Ovary (tissue), 3 donors: ENCODE results near the gene MAD1L1.
"Not testable (repeated sequence)": the region's sequence is repeated elsewhere in the genome, so short reads cannot be mapped to it uniquely, and the experiment has no call there.

Experiments
- CTCF ChIP-seq, 3 donors: fragments of 450-650 bp in 2 of 3; fragments of 200-600 bp in 1 of 3; IDR thresholded peaks; one replicate each; pipeline versions ENCODE4 v1.5.1 to v1.8.0; 2016 to 2022; ENCODE audit warnings: antibody characterized with exemption in 3 of 3, mild to moderate bottlenecking in 1 of 3
- POLR2A ChIP-seq: fragments of 450-650 bp; IDR thresholded peaks from one replicate; pipeline ENCODE4 v1.6.1; 2017; ENCODE audit warnings: antibody characterized with exemption, mild to moderate bottlenecking, moderate library complexity
- donor health status: DM: no; HTN: no; CAD: no.

- TF ChIP-seq CTCF (IDR thresholded peaks at IDR 0.05); POLR2A: not testable (repeated sequence)
Measured at GRCh38 chr7:1826931-1827330, 405.8 kb downstream of the MAD1L1 start.
